T47D (cell line): ENCODE results near the gene LRCH2.

Source experiments
- DNase-seq, 2 experiments: peaks; one replicate each; pipeline versions ENCODE4 v3.0.0 to v3.0.0-alpha.2; 2011 to 2012; ENCODE audit warnings: low read depth in 1 of 2, low spot score in 1 of 2
- JUND ChIP-seq: IDR thresholded peaks from 2 replicates; pipeline ENCODE4 v1.6.1; 2012; ENCODE audit warnings: low read depth
- in situ Hi-C: cut with HindIII; loops from 2 replicates; pipeline ENCODE4 v1.10.0; 2016; ENCODE audit warnings: low sequenced_read_pairs, low pct_unique_long_range_greater_than_20kb

The LRCH2 gene

GRCh38 chrX:115233497-115234455, at the start of gene LRCH2:
TSS of gene LRCH2 (minus strand) at chrX:115234096. CDS start at chrX:115234041, 55 bp downstream.
- DNase-seq = no peak
- in situ Hi-C loops = no loop called here
- no peak for TF ChIP-seq JUND

- no peak for DNase-seq
- TF ChIP-seq JUND = no peak
- in situ Hi-C loops = no loop called here
These were observed 35.3 kb upstream of the LRCH2 start for GRCh38 chrX:115269051-115269683.

GRCh38 chrX:115268421-115268820, 34.5 kb upstream of the LRCH2 start:
- peak in 1 of 2 experiments; percentile 6 for DNase-seq
- TF ChIP-seq JUND = no peak
- in situ Hi-C loops = no loop called here

GRCh38 chrX:115266300-115266699, 32.4 kb upstream of the LRCH2 start:
- DNase-seq = no peak
- no peak for TF ChIP-seq JUND
- in situ Hi-C loops = no loop called here

- in situ Hi-C loops = no loop called here
- DNase-seq = no peak
- TF ChIP-seq JUND = no peak
These were observed 30.1 kb upstream of the LRCH2 start for GRCh38 chrX:115264009-115264408.

- no peak for DNase-seq
- in situ Hi-C loops = no loop called here
- TF ChIP-seq JUND = no peak
These were observed 27.3 kb upstream of the LRCH2 start for GRCh38 chrX:115261148-115261547.

GRCh38 chrX:115260330-115260729, 26.4 kb upstream of the LRCH2 start:
- in situ Hi-C loops = no loop called here
- TF ChIP-seq JUND = no peak
- DNase-seq = no peak

GRCh38 chrX:115259238-115259875, 25.5 kb upstream of the LRCH2 start:
- in situ Hi-C loops = no loop called here
- no peak for TF ChIP-seq JUND
- no peak for DNase-seq

GRCh38 chrX:115257711-115258110, 23.8 kb upstream of the LRCH2 start:
- in situ Hi-C loops = no loop called here
- no peak for TF ChIP-seq JUND
- DNase-seq = no peak

- in situ Hi-C loops = no loop called here
- DNase-seq = no peak
- TF ChIP-seq JUND = no peak
These were observed 21.1 kb upstream of the LRCH2 start for GRCh38 chrX:115255003-115255402.

- no peak for DNase-seq
- in situ Hi-C loops = no loop called here
These were observed 17.8 kb upstream of the LRCH2 start for GRCh38 chrX:115251458-115252233.

GRCh38 chrX:115237056-115237455, 3.2 kb upstream of the LRCH2 start:
- TF ChIP-seq JUND = no peak
- in situ Hi-C loops = no loop called here

More at GRCh38 chrX:115251458-115252233, 17.8 kb upstream of the LRCH2 start:
- no peak for TF ChIP-seq JUND

More at GRCh38 chrX:115237056-115237455, 3.2 kb upstream of the LRCH2 start:
- no peak for DNase-seq
